GM12873 (cell line): ENCODE results near the gene ZNF23.

ENCODE experiments used
- CTCF ChIP-seq: IDR thresholded peaks from 2 replicates; pipeline ENCODE4 v1.5.1; 2012; ENCODE audit warnings: low read depth, mild to moderate bottlenecking, moderate library complexity, low read length, control low read depth; ENCODE audit not compliant: insufficient read depth; ENCODE audit errors: missing control alignments

Gene ZNF23

DNA sequence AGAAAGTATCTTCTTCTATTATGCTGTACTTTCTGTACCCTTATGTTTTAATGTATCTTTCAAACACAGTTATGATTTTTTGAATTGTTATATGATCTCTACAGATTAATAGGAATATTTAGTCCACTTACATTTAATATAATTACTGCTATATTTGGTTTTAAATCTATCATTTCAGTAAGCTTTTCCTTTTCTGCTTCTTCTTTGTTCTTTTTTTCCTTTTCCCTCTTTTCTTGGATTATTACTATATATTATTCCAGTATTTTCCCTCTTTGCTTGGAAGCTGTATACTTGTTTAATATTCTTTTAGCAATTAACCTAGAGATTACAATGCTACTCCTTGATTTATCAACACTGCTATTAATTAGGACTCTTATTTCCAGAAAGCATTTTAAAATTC is 33.7 kb downstream of the ZNF23 start:
- TF ChIP-seq CTCF = no peak

GRCh38 chr16:71426880-71427615 is 35.0 kb downstream of the ZNF23 start:
- TF ChIP-seq CTCF = no peak

DNA sequence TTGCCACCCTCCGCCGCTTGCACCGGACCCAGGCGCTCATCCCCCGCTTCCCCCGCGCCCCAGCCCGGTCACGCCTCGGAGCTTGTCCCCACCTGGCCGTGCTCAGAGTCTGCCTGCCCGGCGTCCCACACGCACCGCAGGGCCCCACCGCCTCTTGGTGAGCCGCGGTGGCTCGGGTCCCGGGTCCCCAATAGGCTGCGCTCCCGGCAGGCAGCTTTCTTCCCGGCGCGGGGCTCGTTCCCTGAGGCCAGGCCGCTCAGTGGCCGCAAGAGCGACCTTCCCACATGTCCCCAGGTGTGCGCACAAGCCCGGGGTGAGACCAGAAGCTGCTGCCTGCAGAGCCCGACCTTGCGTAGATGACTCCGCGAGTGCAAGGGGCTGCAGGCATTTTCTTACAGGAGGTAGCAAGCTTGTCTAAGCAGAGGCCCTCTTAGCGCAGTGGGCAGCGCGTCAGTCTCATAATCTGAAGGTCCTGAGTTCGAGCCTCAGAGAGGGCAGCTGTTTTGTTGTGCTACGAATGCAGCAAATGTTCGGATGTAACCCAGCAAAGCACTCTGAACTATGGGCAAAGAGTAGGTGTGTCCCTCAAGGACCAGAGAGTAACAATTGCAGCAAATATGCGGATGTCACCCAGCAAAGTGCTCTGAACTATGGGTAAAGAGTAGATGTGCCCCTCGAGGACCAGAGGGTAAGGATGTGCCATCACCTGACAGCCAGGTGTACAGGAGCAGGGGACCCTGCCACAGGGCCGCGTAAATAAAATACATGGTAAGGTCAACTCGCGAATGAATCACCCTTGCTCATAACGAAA is 35.8 kb downstream of the ZNF23 start:
- no peak for TF ChIP-seq CTCF

DNA sequence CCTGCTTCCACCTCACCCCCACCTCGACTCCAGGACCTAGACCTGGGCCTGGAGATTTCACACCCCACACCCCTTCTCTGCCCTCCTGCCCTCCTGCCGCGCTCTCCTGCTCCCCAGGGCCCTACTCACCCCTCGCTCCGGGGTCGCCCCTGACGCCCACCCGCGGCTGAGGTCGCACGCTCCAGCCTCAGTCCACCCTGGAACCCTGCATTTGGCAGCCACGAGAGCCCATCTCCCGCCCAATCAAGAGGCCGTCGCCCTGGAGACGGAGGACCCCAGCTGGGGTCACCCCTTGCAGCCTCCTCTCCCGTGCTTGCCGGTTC is 36.3 kb downstream of the ZNF23 start:
- TF ChIP-seq CTCF = no peak

DNA sequence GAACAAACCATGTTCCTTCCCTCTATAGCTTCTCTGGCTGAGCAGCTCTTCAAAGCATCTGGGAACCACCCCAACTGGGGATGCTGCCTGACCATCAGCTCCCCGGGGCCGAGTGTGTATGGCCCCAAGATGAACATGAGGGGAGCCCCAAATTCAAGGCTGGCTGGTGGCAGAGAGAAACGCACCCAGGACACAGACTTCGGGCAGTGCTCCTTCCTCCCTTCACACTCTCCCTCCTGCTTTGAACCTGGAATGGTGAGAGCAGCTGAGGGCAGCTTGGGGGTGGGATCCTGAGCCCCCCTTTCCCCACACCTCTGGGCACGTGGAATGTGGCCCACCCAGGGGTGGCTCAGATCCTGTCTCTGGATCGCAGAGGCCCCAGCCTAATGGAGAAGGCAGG is 37.4 kb downstream of the ZNF23 start:
- TF ChIP-seq CTCF = no peak

DNA sequence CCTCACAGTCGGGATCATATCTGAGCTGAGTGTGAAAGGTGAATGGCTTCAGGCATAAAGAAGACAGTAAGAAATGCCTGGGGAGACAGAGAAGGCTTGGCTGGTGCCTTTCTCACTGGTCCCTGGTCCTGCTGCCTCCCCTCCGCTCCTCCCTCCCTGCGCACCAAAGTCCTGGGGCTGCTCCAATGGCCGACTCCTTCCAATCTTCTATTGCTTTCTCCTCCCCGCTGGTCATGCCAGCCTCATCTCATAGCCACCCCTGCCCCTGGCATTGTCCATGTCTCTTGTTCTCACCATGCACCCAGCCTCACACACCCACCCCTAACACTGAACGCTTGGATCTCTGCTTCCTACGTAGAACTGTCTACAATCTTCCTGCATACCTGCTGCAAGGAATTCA is 38.2 kb downstream of the ZNF23 start:
- TF ChIP-seq CTCF = no peak

GRCh38 chr16:71423016-71423415 is 39.0 kb downstream of the ZNF23 start:
- no peak for TF ChIP-seq CTCF
